Keratinocyte (primary cell): ENCODE measurements around the gene SIPA1L3.

Source experiments
- CTCF ChIP-seq, 3 experiments: IDR thresholded peaks in 1 of 3; conservative IDR thresholded peaks in 1 of 3; optimal IDR thresholded peaks in 1 of 3; 2 replicates in 2 of 3; 3 replicates in 1 of 3; pipeline versions ENCODE3 to v1.5.1; 2011; ENCODE audit warnings: low read length in 3 of 3, mild to moderate bottlenecking in 3 of 3, moderate library complexity in 2 of 3, control low read depth in 1 of 3, inconsistent platforms in 1 of 3; ENCODE audit not compliant: insufficient read depth in 2 of 3; ENCODE audit errors: extremely low read depth in 1 of 3
- EZH2 ChIP-seq: IDR thresholded peaks from one replicate; pipeline ENCODE4 v1.6.1; 2012; ENCODE audit warnings: inconsistent platforms, mild to moderate bottlenecking, low read length, moderate library complexity

GRCh38 chr19:38201731-38202130 lies 294.7 kb downstream of the SIPA1L3 start:
- TF ChIP-seq CTCF (optimal IDR thresholded peaks at IDR 0.05 in 1 of 3, IDR thresholded peaks at IDR 0.05 in 1 of 3, conservative IDR thresholded peaks at IDR 0.05 in 1 of 3; ENCODE audit: extremely low read depth in 1 of 3, insufficient read depth in 2 of 3, low read length in 3 of 3) (no peak), EZH2 (no peak)
